ENCODE results near the gene GRIN3B. TPM values are rescaled to one million over a fixed set of nuclear protein-coding genes. Genes with fewer than 3 reads are reported as not detected.

The GRIN3B gene
- total RNA-seq, 1 experiment from 2014 or later = 0.11 TPM

GRCh38 chr19:1052349-1052975 lies 52.2 kb downstream of the GRIN3B start:
- POLR2A ChIA-PET (ENCODE audit: unreplicated experiment) = no interaction called here
- Histone ChIP-seq H2AFZ (no peak overlapping the region), H3K4me1 (replicated peaks; ENCODE audit: insufficient read depth) (no peaks in the 10 kb centered on the region), H4K20me1 (ENCODE audit: insufficient read depth) (no peaks in the 10 kb centered on the region), H3K27ac (no peak overlapping the region), H3K9me3 (ENCODE audit: insufficient read depth, low read depth) (no peaks in the 10 kb centered on the region), H3K27me3 (ENCODE audit: insufficient read depth, low read depth) (no peaks in the 10 kb centered on the region), H3F3A (ENCODE audit: insufficient read depth, low read depth) (peaks cover 12% of the 10 kb centered on the region; the same call in 1 of the 2 replicates), H3K9me2 (ENCODE audit: insufficient read depth) (no peaks in the 10 kb centered on the region), H3K4me3 (no peak overlapping the region), H3K4me2 (no peak overlapping the region), H3K36me3 (ENCODE audit: low read depth) (no peaks in the 10 kb centered on the region), H3K79me2 (ENCODE audit: low read depth) (no peaks in the 10 kb centered on the region)
- BruUV-seq (replicated peaks) = no TSS peak
- intact Hi-C loops (cut with micrococcal nuclease; ENCODE audit: unreplicated experiment) = no loop called here
- no peak for DNase-seq
- CTCF ChIA-PET = no interaction called here
- TF ChIP-seq EZH2 (IDR thresholded peaks at IDR 0.05; ENCODE audit: low read depth) = no peak
- TF ChIP-seq, protein P1, sequence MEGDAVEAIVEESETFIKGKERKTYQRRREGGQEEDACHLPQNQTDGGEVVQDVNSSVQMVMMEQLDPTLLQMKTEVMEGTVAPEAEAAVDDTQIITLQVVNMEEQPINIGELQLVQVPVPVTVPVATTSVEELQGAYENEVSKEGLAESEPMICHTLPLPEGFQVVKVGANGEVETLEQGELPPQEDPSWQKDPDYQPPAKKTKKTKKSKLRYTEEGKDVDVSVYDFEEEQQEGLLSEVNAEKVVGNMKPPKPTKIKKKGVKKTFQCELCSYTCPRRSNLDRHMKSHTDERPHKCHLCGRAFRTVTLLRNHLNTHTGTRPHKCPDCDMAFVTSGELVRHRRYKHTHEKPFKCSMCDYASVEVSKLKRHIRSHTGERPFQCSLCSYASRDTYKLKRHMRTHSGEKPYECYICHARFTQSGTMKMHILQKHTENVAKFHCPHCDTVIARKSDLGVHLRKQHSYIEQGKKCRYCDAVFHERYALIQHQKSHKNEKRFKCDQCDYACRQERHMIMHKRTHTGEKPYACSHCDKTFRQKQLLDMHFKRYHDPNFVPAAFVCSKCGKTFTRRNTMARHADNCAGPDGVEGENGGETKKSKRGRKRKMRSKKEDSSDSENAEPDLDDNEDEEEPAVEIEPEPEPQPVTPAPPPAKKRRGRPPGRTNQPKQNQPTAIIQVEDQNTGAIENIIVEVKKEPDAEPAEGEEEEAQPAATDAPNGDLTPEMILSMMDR (conservative IDR thresholded peaks at IDR 0.05) = no peak

GRCh38 chr19:1053176-1054101 lies 53.2 kb downstream of the GRIN3B start:
- H2AFZ ChIP-seq = no peak overlapping the region
- intact Hi-C loops (cut with micrococcal nuclease; ENCODE audit: unreplicated experiment) = no loop called here
- H3K27me3 ChIP-seq (ENCODE audit: insufficient read depth, low read depth) = no peaks in the 10 kb centered on the region
- H3K9me2 ChIP-seq (ENCODE audit: insufficient read depth) = no peaks in the 10 kb centered on the region
- no peaks in the 10 kb centered on the region for H4K20me1 ChIP-seq (ENCODE audit: insufficient read depth)
- H3F3A ChIP-seq (ENCODE audit: insufficient read depth, low read depth) = peaks cover 15% of the 10 kb centered on the region; the same call in 1 of the 2 replicates
- TF ChIP-seq, protein P1 (conservative IDR thresholded peaks at IDR 0.05) = no peak
- TF ChIP-seq EZH2 (IDR thresholded peaks at IDR 0.05; ENCODE audit: low read depth) = no peak
- no peaks in the 10 kb centered on the region for H3K4me1 ChIP-seq (replicated peaks; ENCODE audit: insufficient read depth)
- H3K79me2 ChIP-seq (ENCODE audit: low read depth) = no peaks in the 10 kb centered on the region
- BruUV-seq (replicated peaks) = no TSS peak
- H3K9me3 ChIP-seq (ENCODE audit: insufficient read depth, low read depth) = no peaks in the 10 kb centered on the region
- H3K27ac ChIP-seq = no peak overlapping the region
- CTCF ChIA-PET = no interaction called here
- no peaks in the 10 kb centered on the region for H3K36me3 ChIP-seq (ENCODE audit: low read depth)
- no peak for DNase-seq
- POLR2A ChIA-PET (ENCODE audit: unreplicated experiment) = no interaction called here
- no peak overlapping the region for H3K4me3 ChIP-seq
- no peak overlapping the region for H3K4me2 ChIP-seq

- TF ChIP-seq, protein P1 (conservative IDR thresholded peaks at IDR 0.05) = no peak
- no peak for TF ChIP-seq EZH2 (IDR thresholded peaks at IDR 0.05; ENCODE audit: low read depth)
- Histone ChIP-seq H3K4me2 (no peak overlapping the region), H3K9me3 (ENCODE audit: insufficient read depth, low read depth) (no peaks in the 10 kb centered on the region), H3K27ac (no peak overlapping the region), H3K4me1 (replicated peaks; ENCODE audit: insufficient read depth) (no peaks in the 10 kb centered on the region), H3K27me3 (ENCODE audit: insufficient read depth, low read depth) (no peaks in the 10 kb centered on the region), H3K79me2 (ENCODE audit: low read depth) (no peaks in the 10 kb centered on the region), H3K9me2 (ENCODE audit: insufficient read depth) (no peaks in the 10 kb centered on the region), H2AFZ (no peak overlapping the region), H4K20me1 (ENCODE audit: insufficient read depth) (no peaks in the 10 kb centered on the region), H3F3A (ENCODE audit: insufficient read depth, low read depth) (peaks cover 17% of the 10 kb centered on the region; the same call in 1 of the 2 replicates), H3K4me3 (no peak overlapping the region), H3K36me3 (ENCODE audit: low read depth) (no peaks in the 10 kb centered on the region)
- no TSS peak for BruUV-seq (replicated peaks)
- ChIA-PET POLR2A (ENCODE audit: unreplicated experiment) (no interaction called here), CTCF (no interaction called here)
- no peak for DNase-seq
- intact Hi-C loops (cut with micrococcal nuclease; ENCODE audit: unreplicated experiment) = no loop called here
Measured at GRCh38 chr19:1054102-1055027, 54.1 kb downstream of the GRIN3B start.

All from PC-9 (cell line).